Measurements from ENCODE around the gene CLN5. TPM values are rescaled to one million over a fixed set of nuclear protein-coding genes. Genes with fewer than 3 reads are reported as not detected.

Gene CLN5
- total and polyA plus RNA-seq, 2 of the 13 experiments (the other 11 are each of a cell fraction or from before 2014, with no cell fraction given) = 10.1 to 13.7 TPM

DNA sequence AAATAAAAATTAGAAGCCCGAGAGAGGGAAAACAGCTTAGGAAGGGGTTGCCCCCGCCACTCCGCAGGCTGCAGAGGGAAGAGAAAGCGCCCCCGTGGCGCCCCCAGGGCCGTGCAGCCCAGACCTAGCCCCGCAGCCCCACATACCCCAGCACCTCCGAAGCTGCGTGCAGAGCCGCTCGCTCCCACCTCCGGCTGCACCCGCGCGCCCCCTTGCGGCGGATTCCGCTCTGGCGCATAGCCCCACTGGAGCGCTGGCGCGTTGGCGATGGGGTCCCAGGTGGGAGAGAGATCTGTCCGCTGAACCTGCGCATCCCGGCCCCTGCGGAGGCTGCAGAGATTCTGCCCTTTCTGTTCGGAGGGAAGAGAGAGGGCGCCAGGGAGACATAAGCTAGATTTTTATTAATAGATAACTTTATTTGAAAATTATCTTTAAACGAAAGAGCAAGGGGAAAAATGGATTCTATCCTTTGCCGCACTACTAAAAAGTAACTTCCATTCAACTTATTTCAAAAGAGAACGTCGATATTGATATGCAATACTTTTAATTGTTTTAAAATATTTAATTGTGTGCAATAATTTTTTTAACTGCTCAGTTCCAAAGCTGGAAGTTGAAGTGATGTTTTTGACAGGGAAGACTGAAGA lies 11.7 kb upstream of the CLN5 start (continued):
- 0 out of 2 replicates have a peak, but pooled peaks have one; percentile 25 for TF ChIP-seq ZNF747 (CRISPR knock-in tag; IDR thresholded peaks at IDR 0.05; ENCODE audit: borderline replicate concordance)
- TF ChIP-seq CBX5 (CRISPR knock-in tag; IDR thresholded peaks at IDR 0.05; ENCODE audit: borderline replicate concordance) = peak; percentile 57; the same call in 1 of the 2 replicates
- TF ChIP-seq RAD21 (CRISPR knock-in tag; IDR thresholded peaks at IDR 0.05) = peak; percentile 70
- TF ChIP-seq SOX13 (IDR thresholded peaks at IDR 0.05) = no peak
- 0 out of 4 replicates have a peak, but pooled peaks of 1 of the 2 experiments have one; percentile 23 for TF ChIP-seq SOX13 (CRISPR knock-in tag; conservative IDR thresholded peaks at IDR 0.05 in 1 of 2, IDR thresholded peaks at IDR 0.05 in 1 of 2)
- 0 out of 2 replicates have a peak, but pooled peaks have one; percentile 36 for TF ChIP-seq KLF12 (CRISPR knock-in tag; IDR thresholded peaks at IDR 0.05; ENCODE audit: borderline replicate concordance)
- TF ChIP-seq, protein P1, sequence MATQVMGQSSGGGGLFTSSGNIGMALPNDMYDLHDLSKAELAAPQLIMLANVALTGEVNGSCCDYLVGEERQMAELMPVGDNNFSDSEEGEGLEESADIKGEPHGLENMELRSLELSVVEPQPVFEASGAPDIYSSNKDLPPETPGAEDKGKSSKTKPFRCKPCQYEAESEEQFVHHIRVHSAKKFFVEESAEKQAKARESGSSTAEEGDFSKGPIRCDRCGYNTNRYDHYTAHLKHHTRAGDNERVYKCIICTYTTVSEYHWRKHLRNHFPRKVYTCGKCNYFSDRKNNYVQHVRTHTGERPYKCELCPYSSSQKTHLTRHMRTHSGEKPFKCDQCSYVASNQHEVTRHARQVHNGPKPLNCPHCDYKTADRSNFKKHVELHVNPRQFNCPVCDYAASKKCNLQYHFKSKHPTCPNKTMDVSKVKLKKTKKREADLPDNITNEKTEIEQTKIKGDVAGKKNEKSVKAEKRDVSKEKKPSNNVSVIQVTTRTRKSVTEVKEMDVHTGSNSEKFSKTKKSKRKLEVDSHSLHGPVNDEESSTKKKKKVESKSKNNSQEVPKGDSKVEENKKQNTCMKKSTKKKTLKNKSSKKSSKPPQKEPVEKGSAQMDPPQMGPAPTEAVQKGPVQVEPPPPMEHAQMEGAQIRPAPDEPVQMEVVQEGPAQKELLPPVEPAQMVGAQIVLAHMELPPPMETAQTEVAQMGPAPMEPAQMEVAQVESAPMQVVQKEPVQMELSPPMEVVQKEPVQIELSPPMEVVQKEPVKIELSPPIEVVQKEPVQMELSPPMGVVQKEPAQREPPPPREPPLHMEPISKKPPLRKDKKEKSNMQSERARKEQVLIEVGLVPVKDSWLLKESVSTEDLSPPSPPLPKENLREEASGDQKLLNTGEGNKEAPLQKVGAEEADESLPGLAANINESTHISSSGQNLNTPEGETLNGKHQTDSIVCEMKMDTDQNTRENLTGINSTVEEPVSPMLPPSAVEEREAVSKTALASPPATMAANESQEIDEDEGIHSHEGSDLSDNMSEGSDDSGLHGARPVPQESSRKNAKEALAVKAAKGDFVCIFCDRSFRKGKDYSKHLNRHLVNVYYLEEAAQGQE (IDR thresholded peaks at IDR 0.05; ENCODE audit: borderline replicate concordance in 1 of 2, low read depth in 1 of 2, low read length in 2 of 2) = 0 out of 4 replicates have a peak, but pooled peaks of 1 of the 2 experiments have one; percentile 21
- no peak for TF ChIP-seq ZNF362 (CRISPR knock-in tag; IDR thresholded peaks at IDR 0.05; ENCODE audit: borderline replicate concordance)
- TF ChIP-seq, protein P2, sequence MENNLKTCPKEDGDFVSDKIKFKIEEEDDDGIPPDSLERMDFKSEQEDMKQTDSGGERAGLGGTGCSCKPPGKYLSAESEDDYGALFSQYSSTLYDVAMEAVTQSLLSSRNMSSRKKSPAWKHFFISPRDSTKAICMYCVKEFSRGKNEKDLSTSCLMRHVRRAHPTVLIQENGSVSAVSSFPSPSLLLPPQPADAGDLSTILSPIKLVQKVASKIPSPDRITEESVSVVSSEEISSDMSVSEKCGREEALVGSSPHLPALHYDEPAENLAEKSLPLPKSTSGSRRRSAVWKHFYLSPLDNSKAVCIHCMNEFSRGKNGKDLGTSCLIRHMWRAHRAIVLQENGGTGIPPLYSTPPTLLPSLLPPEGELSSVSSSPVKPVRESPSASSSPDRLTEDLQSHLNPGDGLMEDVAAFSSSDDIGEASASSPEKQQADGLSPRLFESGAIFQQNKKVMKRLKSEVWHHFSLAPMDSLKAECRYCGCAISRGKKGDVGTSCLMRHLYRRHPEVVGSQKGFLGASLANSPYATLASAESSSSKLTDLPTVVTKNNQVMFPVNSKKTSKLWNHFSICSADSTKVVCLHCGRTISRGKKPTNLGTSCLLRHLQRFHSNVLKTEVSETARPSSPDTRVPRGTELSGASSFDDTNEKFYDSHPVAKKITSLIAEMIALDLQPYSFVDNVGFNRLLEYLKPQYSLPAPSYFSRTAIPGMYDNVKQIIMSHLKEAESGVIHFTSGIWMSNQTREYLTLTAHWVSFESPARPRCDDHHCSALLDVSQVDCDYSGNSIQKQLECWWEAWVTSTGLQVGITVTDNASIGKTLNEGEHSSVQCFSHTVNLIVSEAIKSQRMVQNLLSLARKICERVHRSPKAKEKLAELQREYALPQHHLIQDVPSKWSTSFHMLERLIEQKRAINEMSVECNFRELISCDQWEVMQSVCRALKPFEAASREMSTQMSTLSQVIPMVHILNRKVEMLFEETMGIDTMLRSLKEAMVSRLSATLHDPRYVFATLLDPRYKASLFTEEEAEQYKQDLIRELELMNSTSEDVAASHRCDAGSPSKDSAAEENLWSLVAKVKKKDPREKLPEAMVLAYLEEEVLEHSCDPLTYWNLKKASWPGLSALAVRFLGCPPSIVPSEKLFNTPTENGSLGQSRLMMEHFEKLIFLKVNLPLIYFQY (CRISPR knock-in tag; IDR thresholded peaks at IDR 0.05; ENCODE audit: borderline replicate concordance) = peak; percentile 62; the same call in 1 of the 2 replicates
- TF ChIP-seq, protein P3, sequence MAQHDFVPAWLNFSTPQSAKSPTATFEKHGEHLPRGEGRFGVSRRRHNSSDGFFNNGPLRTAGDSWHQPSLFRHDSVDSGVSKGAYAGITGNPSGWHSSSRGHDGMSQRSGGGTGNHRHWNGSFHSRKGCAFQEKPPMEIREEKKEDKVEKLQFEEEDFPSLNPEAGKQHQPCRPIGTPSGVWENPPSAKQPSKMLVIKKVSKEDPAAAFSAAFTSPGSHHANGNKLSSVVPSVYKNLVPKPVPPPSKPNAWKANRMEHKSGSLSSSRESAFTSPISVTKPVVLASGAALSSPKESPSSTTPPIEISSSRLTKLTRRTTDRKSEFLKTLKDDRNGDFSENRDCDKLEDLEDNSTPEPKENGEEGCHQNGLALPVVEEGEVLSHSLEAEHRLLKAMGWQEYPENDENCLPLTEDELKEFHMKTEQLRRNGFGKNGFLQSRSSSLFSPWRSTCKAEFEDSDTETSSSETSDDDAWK (CRISPR knock-in tag; IDR thresholded peaks at IDR 0.05) = no peak
- TF ChIP-seq ZNF326 (CRISPR knock-in tag; IDR thresholded peaks at IDR 0.05; ENCODE audit: borderline replicate concordance) = no peak
- TF ChIP-seq MLLT10 (CRISPR knock-in tag; IDR thresholded peaks at IDR 0.05) = no peak
- no peak for TF ChIP-seq ISX (CRISPR knock-in tag; conservative IDR thresholded peaks at IDR 0.05)
- peak; percentile 56; the same call in 1 of the 2 replicates for TF ChIP-seq SPEN (CRISPR knock-in tag; IDR thresholded peaks at IDR 0.05; ENCODE audit: low read depth)
- peak; percentile 22; the same call in 1 of the 2 replicates for TF ChIP-seq BHLHE40 (IDR thresholded peaks at IDR 0.05; ENCODE audit: low read length)
- peak; percentile 41 for TF ChIP-seq HNRNPLL (IDR thresholded peaks at IDR 0.05; ENCODE audit: low read depth, low read length, poor library complexity, severe bottlenecking)
- TF ChIP-seq ZNF510 (CRISPR knock-in tag; IDR thresholded peaks at IDR 0.05; ENCODE audit: low read depth) = no peak

All from HepG2 (cell line).